ENCODE measurements around the gene MMP3.
"Not testable (repeated sequence)": the region's sequence is repeated elsewhere in the genome, so short reads cannot be mapped to it uniquely, and the experiment has no call there.

MMP3 gene

GRCh38 chr11:102843489-102843888 lies at the start of gene MMP3:
Gene MMP3, minus strand, starts transcription at chr11:102843609. Its CDS starts 63 bp downstream, at chr11:102843546.
- no peak for DNase-seq

GRCh38 chr11:102891736-102892135 lies 48.3 kb upstream of the MMP3 start:
- DNase-seq: no peak

DNA sequence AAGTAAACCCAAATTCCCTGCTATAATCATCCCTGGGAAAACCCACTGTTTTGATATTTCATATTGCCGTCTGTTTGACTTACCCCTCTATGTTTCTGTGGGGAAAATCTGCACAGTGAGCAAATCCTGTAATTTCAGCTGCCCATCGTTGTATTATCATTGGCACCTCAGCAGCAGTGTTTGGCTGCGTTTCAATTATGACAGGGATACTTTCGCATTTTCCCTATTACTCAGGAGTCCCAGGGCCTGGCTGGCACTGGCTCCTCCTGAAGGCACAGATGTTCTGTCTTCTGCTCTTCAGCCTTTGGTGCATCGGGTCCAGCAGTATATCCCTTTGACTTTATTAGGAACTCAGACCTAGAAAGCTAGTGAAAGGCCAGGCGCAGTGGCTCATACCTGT lies 43.6 kb upstream of the MMP3 start:
- DNase-seq: no peak

DNA sequence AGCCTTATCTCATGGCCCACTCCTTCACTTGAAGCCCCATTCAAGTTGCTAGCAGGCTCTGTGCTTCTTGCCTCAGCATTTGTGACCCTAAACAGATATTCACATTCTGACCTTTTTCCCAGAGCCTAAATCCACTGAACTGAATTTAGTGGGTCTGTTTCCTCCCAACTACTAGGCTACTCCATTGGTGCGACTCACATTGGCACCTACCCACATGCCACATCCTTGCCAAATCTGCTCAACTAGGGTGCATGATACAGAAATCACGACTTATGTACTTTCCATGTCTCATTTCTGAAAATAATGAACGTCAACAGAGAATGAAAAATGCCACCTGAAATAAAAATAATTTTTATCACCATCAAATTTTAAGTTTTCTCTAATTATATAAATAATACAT lies 39.7 kb upstream of the MMP3 start:
- DNase-seq: no peak

GRCh38 chr11:102882389-102883024 lies 39.1 kb upstream of the MMP3 start:
- no peak for DNase-seq

- no peak for DNase-seq
Observed at GRCh38 chr11:102879801-102880200, 36.4 kb upstream of the MMP3 start.

DNA sequence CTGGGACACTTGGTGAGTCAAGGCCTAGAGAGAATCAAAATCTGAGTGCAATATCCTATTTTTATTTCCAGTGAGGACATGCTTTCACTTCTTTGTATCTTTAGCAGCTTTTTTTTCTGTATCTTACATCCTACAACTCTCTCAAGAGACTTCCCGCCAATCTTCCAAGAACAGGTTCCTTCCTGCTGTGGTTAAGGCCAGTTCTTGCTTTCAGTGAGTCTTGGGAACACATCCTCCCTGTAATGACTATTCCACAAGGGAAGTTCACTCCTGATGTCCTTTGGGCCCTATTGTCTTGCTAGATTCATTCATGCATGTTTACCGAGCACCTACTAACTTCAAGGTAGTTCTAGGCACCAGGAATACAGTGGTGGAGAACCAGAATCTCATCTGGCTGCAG lies 35.2 kb upstream of the MMP3 start:
- DNase-seq: no peak

DNA sequence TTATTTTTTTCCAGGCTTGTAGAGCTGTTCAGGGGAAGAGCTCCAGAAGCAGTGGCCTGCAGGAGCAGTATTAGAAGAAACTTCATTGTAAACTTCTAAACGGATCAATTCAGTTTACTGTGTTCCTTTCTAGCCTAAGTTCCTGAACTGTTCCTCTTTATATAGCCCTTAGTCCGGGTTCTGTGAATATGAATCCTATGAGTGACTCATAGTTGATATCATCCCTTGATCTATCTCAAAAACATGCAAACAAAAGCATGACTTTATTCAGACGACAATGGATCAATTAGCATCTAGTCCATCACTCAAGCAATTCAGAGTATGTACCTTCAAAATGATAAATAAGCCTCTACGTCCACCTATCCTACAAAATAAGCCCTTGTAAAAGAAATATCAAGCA lies 31.4 kb upstream of the MMP3 start, which contains the start of gene MMP12:
Gene MMP12 (minus strand): TSS at position 131 of the 400 bp plus-strand sequence. CDS start 45 bp downstream, at position 86.
- DNase-seq: no peak

DNA sequence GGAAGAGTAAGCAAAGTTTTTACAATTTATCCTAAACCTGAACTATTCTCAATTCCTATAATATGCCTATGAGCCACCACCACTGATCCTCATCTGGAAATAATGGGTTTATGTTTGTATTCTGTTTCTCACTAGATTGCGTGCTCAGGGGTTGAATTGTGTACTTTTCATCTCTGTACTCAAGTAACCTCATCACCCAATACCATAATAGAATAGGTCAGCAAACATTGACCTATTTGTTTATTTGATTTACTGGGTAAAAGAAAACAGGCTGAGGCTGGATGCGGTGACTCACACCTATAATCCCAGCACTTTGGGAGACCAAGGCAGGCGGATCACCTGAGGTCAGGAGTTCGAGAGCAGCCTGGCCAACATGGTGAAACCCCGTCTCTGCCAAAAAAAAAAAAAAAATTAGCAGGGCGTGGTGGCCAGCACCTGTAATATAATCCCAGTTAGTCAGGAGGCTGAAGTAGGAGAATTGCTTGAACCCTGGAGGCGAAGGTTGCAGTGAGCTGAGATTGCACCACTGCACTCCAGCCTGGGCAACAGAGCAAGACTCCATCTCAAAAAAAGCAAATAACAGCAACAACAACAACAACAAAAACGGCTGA lies 26.1 kb upstream of the MMP3 start:
- DNase-seq: not testable (repeated sequence)

DNA sequence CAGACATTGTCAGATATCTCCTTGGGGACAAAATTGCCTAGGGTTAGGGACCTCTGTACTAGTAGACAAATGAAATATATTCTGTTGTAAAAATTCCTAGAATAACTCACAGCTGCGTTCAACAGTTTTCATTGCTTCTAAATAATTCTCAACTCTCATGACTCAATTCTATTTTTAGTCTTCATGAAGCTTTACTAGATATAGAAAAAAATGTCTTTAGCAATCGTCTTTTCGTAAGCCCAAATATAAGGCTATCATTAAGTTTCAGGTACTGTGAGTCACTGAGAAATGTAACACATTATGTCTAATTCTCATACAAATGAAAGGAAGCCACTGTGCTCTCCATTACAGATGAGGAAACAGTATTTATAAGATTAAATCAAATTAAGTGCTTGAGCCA lies 24.9 kb upstream of the MMP3 start:
- no peak for DNase-seq

DNA sequence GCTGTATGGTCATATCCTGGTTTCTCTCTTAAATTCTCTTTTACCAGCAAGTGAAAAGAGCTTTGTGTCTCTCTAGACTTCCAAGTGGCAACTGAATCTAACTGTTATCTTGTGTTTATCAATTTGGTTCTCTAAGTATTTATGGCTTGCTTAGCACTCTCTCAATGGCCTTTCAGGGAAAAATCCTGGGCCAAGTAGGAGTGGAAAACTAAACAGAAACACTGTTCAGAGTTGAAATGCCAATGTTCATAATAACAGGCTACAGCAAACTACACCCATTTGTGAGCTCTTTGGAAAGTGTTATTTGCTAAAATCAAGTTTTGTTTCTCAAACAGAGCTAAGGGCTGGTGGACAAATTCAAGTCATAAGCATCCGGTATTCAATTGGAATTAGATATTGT lies 21.3 kb upstream of the MMP3 start:
- DNase-seq: no peak

- no peak for DNase-seq
Observed at GRCh38 chr11:102853956-102854355, 10.5 kb upstream of the MMP3 start.

- DNase-seq: no peak
Observed at GRCh38 chr11:102853055-102853454, 9.6 kb upstream of the MMP3 start.

DNA sequence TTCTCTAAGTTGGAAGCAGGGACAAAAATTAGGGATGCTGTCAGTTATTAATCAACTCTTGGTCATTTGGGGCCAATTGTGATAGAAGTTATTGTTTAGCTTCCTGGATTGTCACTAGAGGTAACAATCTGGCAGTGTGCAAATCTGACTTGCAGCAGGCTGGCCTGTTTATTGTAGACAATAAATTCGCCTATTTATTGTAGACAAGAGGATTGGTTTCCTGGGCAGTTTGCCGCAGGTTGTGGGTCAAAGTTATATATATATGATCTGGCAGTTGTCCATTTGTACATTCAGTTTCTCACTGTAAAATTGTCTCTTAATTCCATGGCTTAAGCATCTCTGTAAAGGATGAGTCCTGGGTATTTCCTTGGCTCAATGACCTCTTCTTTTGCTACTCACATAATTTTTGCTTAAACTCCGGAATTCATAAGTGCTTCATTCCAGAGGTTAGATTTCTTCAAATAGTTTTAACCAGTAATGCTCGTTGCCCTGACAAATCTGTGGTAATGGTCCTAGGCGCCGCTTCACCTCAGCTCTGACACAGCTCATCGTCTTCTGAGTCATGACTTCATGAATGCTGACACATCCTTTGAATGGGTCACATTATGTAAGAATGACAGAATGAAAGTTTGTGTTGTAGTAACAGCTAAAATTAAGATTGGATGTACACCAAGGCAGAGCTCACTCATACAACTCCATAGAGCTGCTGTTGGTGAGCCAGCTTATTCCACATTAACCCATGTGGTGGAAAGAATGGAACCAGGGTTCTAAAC lies 7.8 kb upstream of the MMP3 start:
- DNase-seq: no peak

- DNase-seq: no peak
Observed at GRCh38 chr11:102849311-102849710, 5.9 kb upstream of the MMP3 start.

DNA sequence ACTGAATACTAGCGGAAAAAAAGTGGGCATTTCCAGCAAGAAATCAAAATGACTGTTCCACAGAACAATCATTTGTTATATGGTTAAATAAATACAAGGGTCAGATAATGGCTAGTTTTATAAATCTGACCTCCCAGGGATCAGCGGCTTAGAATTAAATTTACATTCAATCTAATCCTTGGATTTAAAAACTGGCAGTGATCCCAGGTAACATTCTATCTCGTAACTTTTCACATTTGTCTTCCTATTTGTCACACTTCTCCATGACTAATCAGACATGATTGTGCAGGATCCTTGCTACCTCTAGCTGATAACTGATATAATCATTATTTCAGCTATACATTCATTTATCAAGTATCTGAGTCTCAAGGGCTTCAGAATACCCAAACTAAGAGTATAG lies 2.9 kb upstream of the MMP3 start:
- no peak for DNase-seq

DNA sequence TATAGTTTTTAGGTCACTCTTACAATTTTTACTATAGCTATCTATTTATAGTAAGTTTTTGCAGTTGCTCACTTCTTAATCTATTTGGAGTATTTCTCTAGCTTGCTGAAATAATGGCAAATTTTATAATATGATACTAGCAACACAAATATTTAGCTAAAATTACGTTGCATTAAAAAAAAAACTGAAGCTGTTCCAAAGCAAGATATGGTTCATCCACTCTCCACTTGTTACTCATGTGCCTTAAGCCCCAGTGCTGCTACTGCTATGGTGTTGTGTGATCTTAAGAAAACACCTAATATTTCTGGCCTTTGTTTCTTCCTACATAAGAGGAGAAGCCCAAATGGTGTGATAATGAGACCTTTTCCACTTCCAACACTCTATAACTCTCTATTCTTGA lies 479 bp downstream of the MMP3 start:
- no peak for DNase-seq

GRCh38 chr11:102840018-102840417 lies 3.4 kb downstream of the MMP3 start:
- DNase-seq: no peak

DNA sequence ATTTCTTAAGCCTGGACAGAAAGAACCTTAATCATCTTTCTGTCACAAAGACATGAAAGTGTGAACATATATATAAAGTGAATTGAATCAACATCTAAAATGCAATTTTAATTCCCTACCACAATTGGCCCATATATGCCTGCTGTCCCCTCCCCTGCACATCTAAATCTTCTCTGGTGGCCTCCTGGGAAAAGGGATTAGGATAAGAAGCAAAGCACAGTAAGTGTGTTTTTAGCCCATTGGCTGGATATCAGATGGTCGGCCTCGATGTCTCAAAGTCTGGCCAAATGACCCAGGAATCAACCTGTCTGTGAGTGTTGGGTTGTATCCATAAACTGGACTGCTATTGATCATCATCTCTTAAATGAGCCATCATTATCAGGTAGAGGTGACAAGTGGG lies 5.8 kb downstream of the MMP3 start:
- no peak for DNase-seq

- no peak for DNase-seq
Observed at GRCh38 chr11:102837156-102837555, 6.3 kb downstream of the MMP3 start.

DNA sequence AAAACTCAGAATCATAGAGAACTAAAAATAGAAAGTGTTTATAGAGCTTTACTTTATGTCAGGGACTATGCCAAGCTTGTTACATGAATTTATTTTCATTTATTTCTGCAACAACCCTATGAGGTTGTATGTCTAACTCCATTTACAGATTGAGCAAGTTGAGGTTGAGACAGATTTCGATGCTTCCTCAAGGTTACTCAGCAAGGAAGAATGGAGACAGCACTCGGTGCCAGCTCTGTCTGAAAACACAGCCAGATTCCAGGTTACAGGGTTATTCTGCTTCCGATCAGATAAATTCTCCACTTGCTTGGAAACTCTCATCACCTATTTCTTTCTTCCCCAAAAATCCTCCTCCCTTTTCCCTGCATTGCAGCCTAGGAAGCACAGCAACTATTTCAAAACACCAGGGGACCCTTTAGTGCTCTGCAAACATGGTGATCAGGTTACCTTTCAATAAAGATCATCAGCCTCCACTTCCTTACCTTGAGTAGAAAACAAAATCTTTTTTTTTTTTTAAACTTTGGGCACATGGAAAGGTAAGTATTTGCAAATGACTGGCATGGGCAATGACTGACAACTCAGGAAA lies 7.0 kb downstream of the MMP3 start:
- no peak for DNase-seq

GRCh38 chr11:102833731-102834130 lies 9.7 kb downstream of the MMP3 start:
- DNase-seq: no peak

DNA sequence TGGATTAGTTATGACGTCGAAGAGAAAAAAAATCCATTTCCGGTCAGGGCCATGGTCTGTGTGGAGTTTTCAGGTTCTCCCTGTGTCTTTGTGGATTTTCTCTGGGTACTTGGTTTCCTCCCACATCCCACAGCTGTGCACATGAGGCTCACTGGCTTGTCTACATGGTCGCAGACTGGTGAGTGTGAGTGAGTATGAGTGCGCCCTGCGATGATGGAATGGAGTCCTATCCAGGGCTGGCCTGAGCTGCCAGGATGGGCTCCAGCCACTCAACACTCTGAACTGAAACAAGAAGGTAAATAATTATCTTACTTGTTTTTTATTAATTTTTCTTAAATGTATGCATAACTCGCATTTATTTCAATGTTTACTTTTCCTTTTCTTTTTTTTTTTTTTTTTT lies 10.8 kb downstream of the MMP3 start:
- no peak for DNase-seq
